ENCODE results near the gene BCAS3. TPM values are rescaled to one million over a fixed set of nuclear protein-coding genes. Genes with fewer than 3 reads are reported as not detected.

The BCAS3 gene
- polyA plus RNA-seq, 4 donors: 17.7 to 31.6 (median 28.4) TPM

DNA sequence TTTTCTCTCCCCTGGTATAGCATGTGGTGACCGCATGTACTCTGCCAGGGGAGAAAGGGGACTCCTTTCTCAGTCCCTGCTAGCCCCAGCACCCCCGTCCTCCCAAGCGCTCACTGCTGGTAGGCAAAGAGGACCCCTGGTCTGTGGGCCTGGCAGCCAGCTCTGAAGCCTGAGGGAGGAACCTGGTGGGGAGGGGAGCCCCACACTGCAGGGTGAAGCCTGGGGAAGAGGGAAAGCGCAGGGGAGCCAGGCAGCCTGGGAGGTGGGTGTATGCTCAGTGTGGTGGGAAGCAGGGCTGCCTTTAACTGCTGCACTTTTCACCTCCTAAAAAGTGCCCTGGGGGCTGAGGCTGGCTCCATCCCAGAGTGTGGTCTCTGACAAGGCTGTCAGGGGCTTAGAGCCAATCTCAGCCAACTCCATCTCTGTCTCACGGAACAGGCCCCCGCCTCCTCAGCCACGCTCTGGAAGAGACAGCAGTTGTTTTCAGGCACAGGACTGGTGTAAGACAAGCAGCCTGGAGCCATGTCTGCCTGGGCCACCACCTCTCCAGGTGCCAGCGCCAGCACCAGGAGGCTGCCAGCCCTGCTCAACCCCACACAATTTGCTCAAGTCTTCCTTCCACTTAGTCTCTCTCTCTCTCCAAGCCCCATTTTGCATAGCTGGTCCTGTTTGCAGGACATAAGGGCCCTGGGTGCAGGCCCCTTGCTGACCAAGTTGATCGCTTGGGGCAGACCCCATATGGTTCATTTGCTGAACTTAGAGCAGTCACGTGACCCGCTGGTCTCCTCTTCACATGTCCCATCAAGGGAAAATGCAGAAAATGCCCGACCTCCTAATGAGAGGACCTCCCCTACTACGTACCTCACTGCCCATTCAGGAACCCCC lies 707.3 kb downstream of the BCAS3 start:
- DNase-seq (ENCODE audit: low read depth in 4 of 4, low spot score in 3 of 4): no peak

- no peak for DNase-seq (ENCODE audit: low read depth in 4 of 4, low spot score in 3 of 4)
Observed at GRCh38 chr17:61385577-61386236, 708.1 kb downstream of the BCAS3 start.

GRCh38 chr17:61386251-61386650 lies 708.6 kb downstream of the BCAS3 start:
- no peak for DNase-seq (ENCODE audit: low read depth in 4 of 4, low spot score in 3 of 4)

- DNase-seq (ENCODE audit: low read depth in 4 of 4, low spot score in 3 of 4): no peak
Observed at GRCh38 chr17:61387011-61387410, 709.4 kb downstream of the BCAS3 start.

DNA sequence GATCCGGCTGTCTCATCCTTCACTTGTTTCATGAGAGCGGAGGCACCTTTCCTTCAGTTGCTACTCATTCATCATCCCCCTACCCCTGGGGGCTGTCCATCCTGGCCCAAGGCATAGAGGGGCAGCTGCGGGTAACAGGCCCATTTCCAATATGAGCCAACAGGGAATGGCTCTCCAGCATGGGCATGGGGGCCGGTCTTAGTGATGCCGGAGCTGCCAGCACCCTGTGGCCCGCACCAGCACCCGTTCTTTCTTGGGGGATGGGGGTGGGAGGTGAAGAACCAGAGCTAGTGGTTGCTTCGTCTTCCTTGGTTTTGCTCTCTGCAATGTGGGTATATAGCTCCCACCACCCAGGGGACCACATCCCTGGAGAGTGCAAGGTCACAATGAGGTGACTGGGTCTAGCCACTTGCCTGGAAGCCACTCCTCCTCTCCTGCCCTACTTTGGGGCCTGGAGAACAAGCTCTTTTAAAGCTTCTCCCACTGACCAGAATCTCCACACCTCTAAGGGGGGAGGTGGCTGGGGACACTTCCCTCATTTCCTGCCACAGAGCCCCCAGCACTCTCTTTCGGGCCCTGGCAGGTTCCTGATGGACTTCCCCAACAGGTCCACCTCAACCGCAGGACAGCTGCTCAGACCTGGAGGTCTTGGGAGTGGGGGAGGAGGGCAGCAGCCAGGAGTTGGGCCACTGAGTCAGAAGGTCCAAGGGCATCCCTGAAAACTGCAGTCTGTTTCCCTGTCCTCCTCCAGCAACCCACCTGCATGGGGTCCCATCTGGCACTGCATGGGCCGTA lies 710.1 kb downstream of the BCAS3 start:
- no peak for DNase-seq (ENCODE audit: low read depth in 4 of 4, low spot score in 3 of 4)

DNA sequence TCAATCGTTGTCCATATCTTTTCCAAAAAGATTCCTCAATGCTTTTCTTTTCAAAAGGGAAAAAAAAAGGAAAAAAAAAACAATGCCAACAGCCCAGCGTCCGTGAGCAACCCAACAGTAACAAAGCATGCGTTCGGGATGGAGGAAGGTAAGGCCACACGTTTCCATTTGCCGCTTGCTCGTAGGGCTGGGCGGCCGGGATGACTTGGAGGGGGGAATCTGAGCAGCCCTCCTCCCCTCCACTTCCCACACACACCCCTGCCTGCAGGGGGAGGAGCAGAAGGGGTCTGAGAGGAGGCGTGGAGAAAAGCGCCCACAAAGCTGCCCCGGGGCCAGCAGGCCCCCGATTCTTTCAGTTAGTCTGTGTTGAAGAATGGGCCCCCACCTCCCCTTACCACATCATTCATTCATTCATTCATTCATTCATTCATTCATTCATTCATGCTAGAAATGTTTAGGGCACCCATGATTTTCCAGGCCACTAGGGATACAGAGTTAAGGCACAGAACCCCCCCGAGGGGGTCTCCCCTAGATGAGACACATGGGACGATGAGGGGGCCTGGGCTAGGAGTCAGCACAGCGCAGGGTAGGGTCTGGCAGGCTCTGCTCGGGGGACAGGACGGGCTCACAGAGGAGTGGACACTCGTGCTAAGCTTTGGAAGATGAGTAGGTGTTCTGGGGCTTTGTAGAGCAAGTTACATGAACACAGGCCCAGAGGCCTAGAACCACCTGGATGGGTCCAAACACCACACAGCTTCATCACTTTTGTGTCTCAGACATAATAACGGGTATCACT lies 711.1 kb downstream of the BCAS3 start:
- no peak for DNase-seq (ENCODE audit: low read depth in 4 of 4, low spot score in 3 of 4)

DNA sequence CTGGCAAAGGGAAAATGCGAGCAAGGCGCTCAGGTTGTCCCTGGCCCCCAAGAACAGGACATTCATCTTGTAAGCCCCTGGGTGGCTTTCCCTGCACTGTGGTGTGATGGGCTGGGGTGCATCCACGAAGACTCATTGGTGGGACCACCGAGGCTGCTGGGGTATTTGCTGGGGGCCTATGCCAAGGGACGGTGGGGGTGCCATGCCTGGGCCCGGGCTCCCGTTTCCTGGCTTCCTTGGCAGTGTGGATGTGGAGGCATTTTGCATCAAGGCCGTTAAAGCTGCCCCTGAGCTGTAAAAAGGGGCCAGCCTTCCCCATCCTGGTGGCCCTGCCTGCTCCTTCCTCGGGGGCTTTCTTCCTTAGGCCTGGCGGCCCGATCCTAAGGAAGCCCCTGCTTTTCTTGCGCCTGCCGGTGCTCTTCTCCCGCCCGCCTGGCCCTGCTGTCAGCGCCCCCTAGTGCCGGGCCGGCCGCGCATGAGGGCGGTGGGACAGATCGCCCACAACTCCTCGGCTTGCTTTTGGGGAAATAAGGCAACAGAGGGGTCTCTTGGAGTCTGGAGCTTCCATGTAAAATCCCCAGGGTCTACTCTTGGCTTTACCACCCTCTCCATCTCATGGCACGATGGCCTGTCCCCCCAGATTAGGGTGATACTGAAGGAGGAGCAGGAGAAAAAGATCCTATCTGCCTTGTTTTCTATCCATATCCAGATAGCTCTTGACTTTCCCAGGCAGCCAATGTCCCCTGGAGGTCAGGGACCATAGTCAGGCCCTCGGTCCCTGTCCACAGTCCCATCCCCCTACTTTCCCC lies 712.2 kb downstream of the BCAS3 start:
- DNase-seq (ENCODE audit: low read depth in 4 of 4, low spot score in 3 of 4): no peak

DNA sequence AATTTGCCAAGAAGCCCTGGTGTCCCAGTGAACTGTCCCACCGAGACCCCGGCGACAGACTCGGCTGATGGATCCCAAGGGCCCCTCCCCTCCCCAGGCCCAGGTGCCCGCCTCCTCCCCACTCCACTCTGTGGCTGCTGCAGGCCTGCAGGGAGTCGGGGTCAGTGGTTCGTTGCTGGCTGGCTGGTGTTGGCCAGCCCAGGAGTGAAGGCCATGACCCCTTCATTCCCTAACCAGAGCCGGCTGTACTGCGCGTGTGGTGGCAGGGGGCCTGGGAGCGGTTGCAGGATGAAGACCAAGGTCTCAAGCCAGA lies 712.8 kb downstream of the BCAS3 start:
- no peak for DNase-seq (ENCODE audit: low read depth in 4 of 4, low spot score in 3 of 4)

GRCh38 chr17:61391595-61392291 lies 714.1 kb downstream of the BCAS3 start:
- no peak for DNase-seq (ENCODE audit: low read depth in 4 of 4, low spot score in 3 of 4)

DNA sequence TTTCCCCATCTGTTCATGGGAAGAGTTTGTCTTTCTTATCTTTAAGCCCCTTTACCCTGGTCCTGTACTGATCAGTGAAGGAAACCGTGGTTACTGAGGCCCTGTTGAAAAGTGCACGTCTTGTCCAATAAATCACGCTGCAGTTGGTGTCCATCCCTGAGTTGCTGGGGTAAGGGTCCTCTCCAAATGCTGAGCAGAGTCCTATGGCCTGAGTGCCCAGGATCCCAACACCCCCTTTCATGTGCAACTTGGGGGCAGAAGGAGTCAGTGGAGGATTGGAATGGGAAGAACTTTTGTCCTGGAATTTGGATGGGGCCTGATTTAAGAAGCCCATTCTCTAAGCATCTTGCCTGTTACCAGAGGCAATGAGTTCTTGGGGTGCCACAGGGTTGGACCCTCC lies 715.0 kb downstream of the BCAS3 start:
- no peak for DNase-seq (ENCODE audit: low read depth in 4 of 4, low spot score in 3 of 4)

DNA sequence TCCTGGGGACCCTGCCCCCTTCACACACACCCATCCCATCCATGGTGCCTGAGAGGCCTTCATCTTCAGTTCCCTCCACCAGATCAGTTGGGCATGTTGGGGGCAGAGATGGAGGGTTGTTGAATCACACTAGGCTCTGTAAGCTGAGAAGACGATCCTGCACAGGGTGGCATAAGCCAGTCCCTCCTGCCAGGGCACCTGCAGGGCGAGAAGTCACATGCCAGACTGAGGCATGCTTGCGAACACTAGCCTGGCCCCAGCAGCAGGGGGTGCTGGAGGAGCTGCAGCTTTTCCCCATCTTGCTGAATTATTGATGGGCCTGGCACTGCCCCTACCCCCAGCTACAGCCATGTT lies 715.9 kb downstream of the BCAS3 start:
- DNase-seq (ENCODE audit: low read depth in 4 of 4, low spot score in 3 of 4): no peak

DNA sequence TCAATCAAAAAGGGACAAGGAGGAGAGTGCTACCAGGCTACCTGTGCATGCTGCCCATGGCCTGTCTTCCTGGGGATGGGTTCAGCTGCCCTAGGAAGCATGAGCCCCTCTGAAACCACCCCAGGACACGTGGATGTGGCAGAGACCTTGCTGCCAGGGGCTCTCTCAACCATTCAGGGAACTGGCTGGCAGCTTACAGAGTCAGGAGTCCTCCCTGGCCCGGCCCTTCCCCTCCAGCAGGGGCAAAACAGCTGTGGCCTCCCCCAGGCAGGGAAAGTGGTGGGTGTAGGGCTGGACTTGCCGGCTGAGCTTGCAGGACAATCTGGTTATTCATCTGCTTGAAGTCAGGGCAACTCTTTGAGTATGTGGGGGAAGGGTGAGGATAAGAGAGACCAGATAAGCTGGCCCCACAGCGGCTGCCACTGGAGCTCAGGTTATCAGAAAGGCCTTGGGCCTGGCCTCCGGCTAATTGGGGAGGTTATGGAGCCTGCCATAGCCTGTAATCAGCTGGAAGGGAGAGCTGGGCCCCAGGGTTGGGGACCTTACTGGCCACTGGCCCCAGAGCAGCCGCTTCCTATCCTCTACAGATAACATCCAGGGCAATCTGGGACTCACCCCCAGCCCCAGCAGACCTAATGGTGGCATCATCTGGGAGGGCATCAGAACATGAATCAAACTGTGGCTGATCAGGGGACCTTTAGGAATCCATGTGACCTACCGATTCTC lies 716.4 kb downstream of the BCAS3 start:
- DNase-seq (ENCODE audit: low read depth in 4 of 4, low spot score in 3 of 4): no peak

GRCh38 chr17:61394630-61395408 lies 717.2 kb downstream of the BCAS3 start:
- DNase-seq (ENCODE audit: low read depth in 4 of 4, low spot score in 3 of 4): no peak

- no peak for DNase-seq (ENCODE audit: low read depth in 4 of 4, low spot score in 3 of 4)
Observed at GRCh38 chr17:61395409-61395982, 717.8 kb downstream of the BCAS3 start.

- no peak for DNase-seq (ENCODE audit: low read depth in 4 of 4, low spot score in 3 of 4)
Observed at GRCh38 chr17:61395983-61396585, 718.4 kb downstream of the BCAS3 start.

DNA sequence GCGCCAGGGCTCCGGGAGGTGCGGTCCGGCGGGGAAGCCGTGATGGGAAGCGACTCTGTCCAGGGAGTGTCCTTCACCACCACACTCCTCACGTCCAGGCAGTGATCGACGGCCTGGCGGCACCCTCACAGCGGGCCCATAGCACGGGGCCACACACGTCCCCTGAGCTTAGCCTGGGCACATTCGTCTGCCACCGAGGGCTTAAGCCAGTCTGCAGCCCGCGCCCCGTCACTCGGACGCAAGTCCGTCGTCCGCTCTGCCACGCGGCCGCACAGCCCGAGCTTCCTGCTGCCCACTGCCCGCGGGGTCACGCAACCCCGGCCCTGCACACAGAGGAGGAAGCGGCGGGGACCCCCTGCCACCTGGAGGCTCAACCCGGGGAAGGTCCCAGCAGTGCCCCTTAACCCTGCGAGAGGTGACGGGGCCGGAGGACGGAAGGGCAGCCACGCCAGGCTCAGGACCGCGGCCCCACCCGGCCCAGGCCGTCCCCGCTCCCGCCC lies 719.0 kb downstream of the BCAS3 start:
- DNase-seq (ENCODE audit: low read depth in 4 of 4, low spot score in 3 of 4): no peak

Measured in left renal pelvis (tissue), 4 donors.